ENCODE measurements around the gene STK11IP. TPM values are rescaled to one million over a fixed set of nuclear protein-coding genes. Genes with fewer than 3 reads are reported as not detected.

STK11IP gene
- total RNA-seq, 3 donors from 2014 or later = 11.2 to 16.7 (median 15.7) TPM

- no peak for DNase-seq (ENCODE audit: low spot score in 2 of 2)
- H3K27me3 ChIP-seq = no peaks in the 10 kb centered on the region
- no peaks in the 10 kb centered on the region for H3K9me3 ChIP-seq
- no peaks in the 10 kb centered on the region for H3K36me3 ChIP-seq
- H3K4me3 ChIP-seq = no peak overlapping the region
- H3K4me1 ChIP-seq = no peaks in the 10 kb centered on the region
- intact Hi-C loops (cut with DNase I; ENCODE audit: low total_unique reads) = no loop called here
- no peak overlapping the region for H3K27ac ChIP-seq
- no peak for TF ChIP-seq POLR2A (IDR thresholded peaks at IDR 0.05)
- no peak for TF ChIP-seq CTCF (IDR thresholded peaks at IDR 0.05)
- TF ChIP-seq POLR2AphosphoS5 (IDR thresholded peaks at IDR 0.05) = no peak
Measured at GRCh38 chr2:219603771-219604170, 6.1 kb downstream of the STK11IP start.

- Histone ChIP-seq H3K27me3 (no peaks in the 10 kb centered on the region), H3K9me3 (no peaks in the 10 kb centered on the region), H3K4me3 (no peak overlapping the region), H3K4me1 (no peaks in the 10 kb centered on the region), H3K27ac (no peak overlapping the region), H3K36me3 (no peaks in the 10 kb centered on the region)
- DNase-seq (ENCODE audit: low spot score in 2 of 2) = no peak
- no peak for TF ChIP-seq POLR2AphosphoS5 (IDR thresholded peaks at IDR 0.05)
- TF ChIP-seq POLR2A (IDR thresholded peaks at IDR 0.05) = no peak
- no peak for TF ChIP-seq CTCF (IDR thresholded peaks at IDR 0.05)
- intact Hi-C loops (cut with DNase I; ENCODE audit: low total_unique reads) = no loop called here
Measured at GRCh38 chr2:219605607-219605954, 7.9 kb downstream of the STK11IP start.

- H3K36me3 ChIP-seq = no peaks in the 10 kb centered on the region
Measured at GRCh38 chr2:219607931-219608330, 10.3 kb downstream of the STK11IP start.

GRCh38 chr2:219608399-219608964, 10.8 kb downstream of the STK11IP start:
- no peak for TF ChIP-seq POLR2A (IDR thresholded peaks at IDR 0.05)
- no peak for TF ChIP-seq CTCF (IDR thresholded peaks at IDR 0.05)
- TF ChIP-seq POLR2AphosphoS5 (IDR thresholded peaks at IDR 0.05) = no peak
- Histone ChIP-seq H3K4me3 (no peak overlapping the region), H3K27ac (no peak overlapping the region), H3K4me1 (no peaks in the 10 kb centered on the region), H3K9me3 (no peaks in the 10 kb centered on the region), H3K36me3 (no peaks in the 10 kb centered on the region), H3K27me3 (no peaks in the 10 kb centered on the region)
- intact Hi-C loops (cut with DNase I; ENCODE audit: low total_unique reads) = no loop called here
- DNase-seq (ENCODE audit: low spot score in 2 of 2) = no peak

More at GRCh38 chr2:219607931-219608330, 10.3 kb downstream of the STK11IP start:
- DNase-seq (ENCODE audit: low spot score in 2 of 2) = no peak
- no peaks in the 10 kb centered on the region for H3K27me3 ChIP-seq
- no peak overlapping the region for H3K27ac ChIP-seq
- no peaks in the 10 kb centered on the region for H3K9me3 ChIP-seq
- H3K4me3 ChIP-seq = no peak overlapping the region
- H3K4me1 ChIP-seq = no peaks in the 10 kb centered on the region
- TF ChIP-seq POLR2AphosphoS5 (IDR thresholded peaks at IDR 0.05) (no peak), CTCF (IDR thresholded peaks at IDR 0.05) (no peak), POLR2A (IDR thresholded peaks at IDR 0.05) (no peak)
- intact Hi-C loops (cut with DNase I; ENCODE audit: low total_unique reads) = no loop called here

- Histone ChIP-seq H3K27ac (no peak overlapping the region), H3K9me3 (no peaks in the 10 kb centered on the region), H3K27me3 (no peaks in the 10 kb centered on the region), H3K4me3 (no peak overlapping the region), H3K4me1 (no peaks in the 10 kb centered on the region), H3K36me3 (no peaks in the 10 kb centered on the region)
- DNase-seq (ENCODE audit: low spot score in 2 of 2) = no peak
- intact Hi-C loops (cut with DNase I; ENCODE audit: low total_unique reads) = no loop called here
- TF ChIP-seq POLR2AphosphoS5 (IDR thresholded peaks at IDR 0.05) (no peak), POLR2A (IDR thresholded peaks at IDR 0.05) (no peak)
Measured at GRCh38 chr2:219609149-219609750, 11.6 kb downstream of the STK11IP start.
